Testis (tissue), 3 donors: Measurements from ENCODE around the gene KLHDC10. TPM values are rescaled to one million over a fixed set of nuclear protein-coding genes. Genes with fewer than 3 reads are reported as not detected.

Source experiments
- DNase-seq: peaks from one replicate; pipeline ENCODE4 v3.0.0-alpha.2; 2019
- H3K27ac ChIP-seq, 2 donors: fragments of 200-600 bp; sonication (generic); one replicate each; pipeline ENCODE4 v1.5.1; 2019
- H3K27me3 ChIP-seq: fragments of 200-600 bp; sonication (generic); one replicate; pipeline ENCODE4 v1.5.1; 2019
- H3K36me3 ChIP-seq: fragments of 200-600 bp; sonication (generic); one replicate; pipeline ENCODE4 v1.5.1; 2017; ENCODE audit warnings: low read depth; ENCODE audit errors: missing control alignments
- H3K4me1 ChIP-seq: fragments of 200-600 bp; sonication (generic); one replicate; pipeline ENCODE4 v1.5.1; 2019
- H3K4me3 ChIP-seq, 2 donors: fragments of 200-600 bp; sonication (generic); one replicate each; pipeline ENCODE4 v1.5.1; 2017 to 2019
- H3K9me3 ChIP-seq: fragments of 200-600 bp; sonication (generic); one replicate; pipeline ENCODE4 v1.5.1; 2017
- CTCF ChIP-seq, 3 experiments: fragments of 450-650 bp in 2 of 3; fragments of 200-600 bp in 1 of 3; sonication (generic) in 1 of 3; IDR thresholded peaks; one replicate each; pipeline ENCODE4 v1.5.1; 2016 to 2019; ENCODE audit warnings: antibody characterized with exemption in 3 of 3, mild to moderate bottlenecking in 2 of 3, moderate library complexity in 1 of 3
- POLR2A ChIP-seq: fragments of 450-650 bp; IDR thresholded peaks from one replicate; pipeline ENCODE4 v1.6.1; 2017; ENCODE audit warnings: antibody characterized with exemption, mild to moderate bottlenecking, moderate library complexity
- WGBS, 2 donors: methylation state at CpG; one replicate each; pipeline ENCODE4 v1.1.5; 2018; 5-methylcytosine and 5-hydroxymethylcytosine counted together
- intact Hi-C: fragments of 100-400 bp; cut with DNase I; formaldehyde crosslinking; loops from one replicate; pipeline ENCODE4 v1.15.1; 2023; ENCODE audit warnings: low total_unique reads
- polyA plus RNA-seq: library from polyadenylated mRNA; stranded (reverse); fragments of 350-450 nt; fragmentation: Illumina TruSeq; extraction: RNeasy Lipid Tissue Mini Kit (QIAGEN cat#74804); gene quantifications from one replicate; pipeline ENCODE4 v1.2.3, GENCODE V29; 2014; ENCODE audit warnings: low read depth, low replicate concordance; ENCODE audit not compliant: insufficient read depth
- total RNA-seq, 2 donors: library from RNA; depleted of rRNA; stranded (reverse); fragments of >200 nt; gene quantifications; one replicate each; pipeline ENCODE4 v1.2.3, GENCODE V29; 2016

The KLHDC10 gene
- total and polyA plus RNA-seq, 3 donors from 2014 or later, result 38.4 to 122 (median 44.3) TPM

DNA sequence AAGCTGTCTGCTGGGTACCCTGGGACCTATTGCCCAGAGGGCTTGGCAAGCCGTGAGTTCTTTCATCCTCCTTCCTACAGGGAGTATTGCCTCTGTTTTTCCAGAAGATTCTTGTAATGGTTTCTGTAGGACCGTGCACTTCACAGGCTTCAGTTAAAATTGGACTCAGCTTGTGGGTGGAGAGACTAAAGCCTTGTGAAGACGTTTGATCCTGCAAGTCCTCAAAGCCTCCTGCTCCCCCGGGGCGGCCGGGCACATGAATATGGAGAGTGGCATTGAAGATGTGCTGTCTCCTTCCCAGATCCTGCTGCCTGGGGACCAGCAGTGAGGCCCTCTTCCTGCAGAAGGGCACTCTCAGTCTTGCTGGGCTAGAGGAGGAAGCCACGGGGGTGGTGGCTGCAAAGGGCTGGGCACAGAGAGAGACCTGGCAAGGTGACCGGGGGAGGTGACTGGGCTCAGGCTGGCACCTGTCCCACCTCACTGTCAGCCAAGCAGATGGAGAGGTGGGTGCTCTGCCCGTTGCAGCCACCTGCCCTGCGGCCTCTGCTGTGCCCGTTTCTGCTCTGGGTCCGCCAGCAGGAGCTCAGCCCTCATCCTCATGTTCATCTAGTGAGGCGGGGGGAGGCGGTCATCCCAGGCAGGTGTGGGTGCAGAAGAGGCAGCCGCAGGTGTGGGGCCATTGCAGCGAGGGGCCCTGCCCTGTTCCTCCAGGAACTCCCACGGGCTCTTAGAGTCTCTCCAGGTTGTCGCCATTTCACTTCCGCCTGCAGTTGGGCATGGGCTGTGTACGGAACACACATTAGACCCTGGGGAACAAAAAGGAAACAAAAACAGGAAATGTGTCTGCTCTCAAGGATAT lies 79.2 kb downstream of the KLHDC10 start:
- H3K27ac ChIP-seq, result no peak overlapping the region
- H3K27me3 ChIP-seq, result no peaks in the 10 kb centered on the region
- peaks cover 12% of the 10 kb centered on the region for H3K4me1 ChIP-seq
- DNase-seq, result no peak
- intact Hi-C loops, result no loop called here
- TF ChIP-seq CTCF (IDR thresholded peaks at IDR 0.05), result no peak
- TF ChIP-seq POLR2A, result no peak
- no peaks in the 10 kb centered on the region for H3K9me3 ChIP-seq
- WGBS, 2 donors, result 76 to 83% methylated on average over 15 to 20 of the region's 20 CpGs
- H3K4me3 ChIP-seq, result no peak overlapping the region
- H3K36me3 ChIP-seq, result no peaks in the 10 kb centered on the region

- TF ChIP-seq POLR2A (no peak), CTCF (IDR thresholded peaks at IDR 0.05) (no peak)
- intact Hi-C loops, result no loop called here
- 93 to 100% methylated on average over 7 to 11 of the region's 11 CpGs for WGBS, 2 donors
These were observed 80.3 kb downstream of the KLHDC10 start for GRCh38 chr7:130150587-130150986.

GRCh38 chr7:130151591-130152492 lies 81.5 kb downstream of the KLHDC10 start:
- Histone ChIP-seq H3K27me3 (no peaks in the 10 kb centered on the region), H3K27ac (no peak overlapping the region), H3K4me1 (peaks cover 12% of the 10 kb centered on the region), H3K9me3 (no peaks in the 10 kb centered on the region), H3K4me3 (no peak overlapping the region), H3K36me3 (no peaks in the 10 kb centered on the region)
- intact Hi-C loops, result no loop called here
- 77 to 94% methylated on average over 5 of the region's 5 CpGs for WGBS, 2 donors
- no peak for TF ChIP-seq CTCF (IDR thresholded peaks at IDR 0.05)
- TF ChIP-seq POLR2A, result no peak
- no peak for DNase-seq

More at GRCh38 chr7:130150587-130150986, 80.3 kb downstream of the KLHDC10 start:
- Histone ChIP-seq H3K4me3 (no peak overlapping the region), H3K27ac (no peak overlapping the region), H3K9me3 (no peaks in the 10 kb centered on the region), H3K36me3 (no peaks in the 10 kb centered on the region), H3K4me1 (peaks cover 12% of the 10 kb centered on the region), H3K27me3 (no peaks in the 10 kb centered on the region)
- DNase-seq, result no peak

GRCh38 chr7:130152493-130153210 lies 82.3 kb downstream of the KLHDC10 start:
- DNase-seq, result peak; percentile 23
- Histone ChIP-seq H3K4me1 (peaks cover 12% of the 10 kb centered on the region), H3K27me3 (no peaks in the 10 kb centered on the region), H3K4me3 (no peak overlapping the region), H3K9me3 (no peaks in the 10 kb centered on the region), H3K36me3 (no peaks in the 10 kb centered on the region), H3K27ac (no peak overlapping the region)
- intact Hi-C loops, result no loop called here
- 48 to 49% methylated on average over 7 to 17 of the region's 17 CpGs for WGBS, 2 donors
- TF ChIP-seq POLR2A (no peak), CTCF (IDR thresholded peaks at IDR 0.05) (no peak)
